SK-N-SH (cell line): ENCODE data around the gene POLR1A.

Experiments
- CHD2 ChIP-seq: fragments of 150-350 bp; IDR thresholded peaks from 2 replicates; pipeline ENCODE4 v1.6.1; 2018; ENCODE audit warnings: low read length; ENCODE audit not compliant: partially characterized antibody
- FOXJ3 ChIP-seq: sonication (generic); formaldehyde crosslinking; IDR thresholded peaks from 2 replicates; pipeline ENCODE4 v1.5.1; 2020; ENCODE audit warnings: mild to moderate bottlenecking, missing genetic modification reagents
- RAD21 ChIP-seq: IDR thresholded peaks from 2 replicates; pipeline ENCODE4 v1.6.1; 2012; ENCODE audit warnings: mild to moderate bottlenecking, low read length
- SIN3A ChIP-seq: IDR thresholded peaks from 2 replicates; pipeline ENCODE4 v1.6.1; 2012; ENCODE audit warnings: low read depth, mild to moderate bottlenecking, low read length, moderate library complexity, borderline replicate concordance
- TAF1 ChIP-seq: IDR thresholded peaks from 2 replicates; pipeline ENCODE4 v1.6.1; 2012; ENCODE audit warnings: low read depth, mild to moderate bottlenecking, low read length, moderate library complexity, borderline replicate concordance
- TF ChIP-seq, protein P1 (sequence below): fragments of 150-350 bp; IDR thresholded peaks from 2 replicates; pipeline ENCODE4 v1.6.1; 2017; ENCODE audit warnings: antibody characterized with exemption, low read length, low read depth, borderline replicate concordance
- TF ChIP-seq, protein P2 (sequence below): fragments of 200-600 bp; sonication (generic); IDR thresholded peaks from 2 replicates; pipeline ENCODE4 v1.6.1; 2017; ENCODE audit warnings: antibody characterized with exemption, mild to moderate bottlenecking, moderate library complexity
- TF ChIP-seq, protein P3 (sequence below): IDR thresholded peaks from 2 replicates; pipeline ENCODE4 v1.6.1; 2012; ENCODE audit warnings: mild to moderate bottlenecking, low read depth, low read length, moderate library complexity
- TF ChIP-seq, protein P4 (sequence below): IDR thresholded peaks from 2 replicates; pipeline ENCODE4 v1.4.0; 2012; ENCODE audit warnings: low read depth, borderline replicate concordance

DNA sequence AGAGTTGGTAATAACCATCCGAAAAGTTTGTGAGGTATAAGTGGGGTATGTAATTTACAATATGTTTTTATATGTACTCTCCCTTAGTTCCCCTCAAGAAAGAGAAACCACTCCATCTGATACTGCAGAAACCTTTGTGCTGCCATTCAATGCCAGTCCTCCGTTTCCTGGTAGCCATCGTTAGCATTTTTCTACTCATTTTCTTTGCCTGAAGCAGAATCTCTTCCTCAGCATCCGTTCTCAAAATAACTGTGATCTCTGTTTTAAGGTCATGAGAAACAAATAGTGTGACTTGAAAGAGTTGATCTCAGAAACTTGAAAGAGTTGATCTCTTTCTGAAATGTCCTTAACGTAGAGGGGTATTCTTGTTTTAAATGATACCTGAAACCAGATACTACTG is 1.3 kb upstream of the POLR1A start:
- TF ChIP-seq TAF1 = no peak
- TF ChIP-seq, protein P1, sequence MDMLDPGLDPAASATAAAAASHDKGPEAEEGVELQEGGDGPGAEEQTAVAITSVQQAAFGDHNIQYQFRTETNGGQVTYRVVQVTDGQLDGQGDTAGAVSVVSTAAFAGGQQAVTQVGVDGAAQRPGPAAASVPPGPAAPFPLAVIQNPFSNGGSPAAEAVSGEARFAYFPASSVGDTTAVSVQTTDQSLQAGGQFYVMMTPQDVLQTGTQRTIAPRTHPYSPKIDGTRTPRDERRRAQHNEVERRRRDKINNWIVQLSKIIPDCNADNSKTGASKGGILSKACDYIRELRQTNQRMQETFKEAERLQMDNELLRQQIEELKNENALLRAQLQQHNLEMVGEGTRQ = no peak
- no peak for TF ChIP-seq FOXJ3 (CRISPR knock-in tag)
- no peak for TF ChIP-seq CHD2
- TF ChIP-seq RAD21 = no peak
- TF ChIP-seq, protein P2, sequence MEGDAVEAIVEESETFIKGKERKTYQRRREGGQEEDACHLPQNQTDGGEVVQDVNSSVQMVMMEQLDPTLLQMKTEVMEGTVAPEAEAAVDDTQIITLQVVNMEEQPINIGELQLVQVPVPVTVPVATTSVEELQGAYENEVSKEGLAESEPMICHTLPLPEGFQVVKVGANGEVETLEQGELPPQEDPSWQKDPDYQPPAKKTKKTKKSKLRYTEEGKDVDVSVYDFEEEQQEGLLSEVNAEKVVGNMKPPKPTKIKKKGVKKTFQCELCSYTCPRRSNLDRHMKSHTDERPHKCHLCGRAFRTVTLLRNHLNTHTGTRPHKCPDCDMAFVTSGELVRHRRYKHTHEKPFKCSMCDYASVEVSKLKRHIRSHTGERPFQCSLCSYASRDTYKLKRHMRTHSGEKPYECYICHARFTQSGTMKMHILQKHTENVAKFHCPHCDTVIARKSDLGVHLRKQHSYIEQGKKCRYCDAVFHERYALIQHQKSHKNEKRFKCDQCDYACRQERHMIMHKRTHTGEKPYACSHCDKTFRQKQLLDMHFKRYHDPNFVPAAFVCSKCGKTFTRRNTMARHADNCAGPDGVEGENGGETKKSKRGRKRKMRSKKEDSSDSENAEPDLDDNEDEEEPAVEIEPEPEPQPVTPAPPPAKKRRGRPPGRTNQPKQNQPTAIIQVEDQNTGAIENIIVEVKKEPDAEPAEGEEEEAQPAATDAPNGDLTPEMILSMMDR = no peak
- TF ChIP-seq SIN3A = no peak
- TF ChIP-seq, protein P3, sequence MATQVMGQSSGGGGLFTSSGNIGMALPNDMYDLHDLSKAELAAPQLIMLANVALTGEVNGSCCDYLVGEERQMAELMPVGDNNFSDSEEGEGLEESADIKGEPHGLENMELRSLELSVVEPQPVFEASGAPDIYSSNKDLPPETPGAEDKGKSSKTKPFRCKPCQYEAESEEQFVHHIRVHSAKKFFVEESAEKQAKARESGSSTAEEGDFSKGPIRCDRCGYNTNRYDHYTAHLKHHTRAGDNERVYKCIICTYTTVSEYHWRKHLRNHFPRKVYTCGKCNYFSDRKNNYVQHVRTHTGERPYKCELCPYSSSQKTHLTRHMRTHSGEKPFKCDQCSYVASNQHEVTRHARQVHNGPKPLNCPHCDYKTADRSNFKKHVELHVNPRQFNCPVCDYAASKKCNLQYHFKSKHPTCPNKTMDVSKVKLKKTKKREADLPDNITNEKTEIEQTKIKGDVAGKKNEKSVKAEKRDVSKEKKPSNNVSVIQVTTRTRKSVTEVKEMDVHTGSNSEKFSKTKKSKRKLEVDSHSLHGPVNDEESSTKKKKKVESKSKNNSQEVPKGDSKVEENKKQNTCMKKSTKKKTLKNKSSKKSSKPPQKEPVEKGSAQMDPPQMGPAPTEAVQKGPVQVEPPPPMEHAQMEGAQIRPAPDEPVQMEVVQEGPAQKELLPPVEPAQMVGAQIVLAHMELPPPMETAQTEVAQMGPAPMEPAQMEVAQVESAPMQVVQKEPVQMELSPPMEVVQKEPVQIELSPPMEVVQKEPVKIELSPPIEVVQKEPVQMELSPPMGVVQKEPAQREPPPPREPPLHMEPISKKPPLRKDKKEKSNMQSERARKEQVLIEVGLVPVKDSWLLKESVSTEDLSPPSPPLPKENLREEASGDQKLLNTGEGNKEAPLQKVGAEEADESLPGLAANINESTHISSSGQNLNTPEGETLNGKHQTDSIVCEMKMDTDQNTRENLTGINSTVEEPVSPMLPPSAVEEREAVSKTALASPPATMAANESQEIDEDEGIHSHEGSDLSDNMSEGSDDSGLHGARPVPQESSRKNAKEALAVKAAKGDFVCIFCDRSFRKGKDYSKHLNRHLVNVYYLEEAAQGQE = no peak
- TF ChIP-seq, protein P4, sequence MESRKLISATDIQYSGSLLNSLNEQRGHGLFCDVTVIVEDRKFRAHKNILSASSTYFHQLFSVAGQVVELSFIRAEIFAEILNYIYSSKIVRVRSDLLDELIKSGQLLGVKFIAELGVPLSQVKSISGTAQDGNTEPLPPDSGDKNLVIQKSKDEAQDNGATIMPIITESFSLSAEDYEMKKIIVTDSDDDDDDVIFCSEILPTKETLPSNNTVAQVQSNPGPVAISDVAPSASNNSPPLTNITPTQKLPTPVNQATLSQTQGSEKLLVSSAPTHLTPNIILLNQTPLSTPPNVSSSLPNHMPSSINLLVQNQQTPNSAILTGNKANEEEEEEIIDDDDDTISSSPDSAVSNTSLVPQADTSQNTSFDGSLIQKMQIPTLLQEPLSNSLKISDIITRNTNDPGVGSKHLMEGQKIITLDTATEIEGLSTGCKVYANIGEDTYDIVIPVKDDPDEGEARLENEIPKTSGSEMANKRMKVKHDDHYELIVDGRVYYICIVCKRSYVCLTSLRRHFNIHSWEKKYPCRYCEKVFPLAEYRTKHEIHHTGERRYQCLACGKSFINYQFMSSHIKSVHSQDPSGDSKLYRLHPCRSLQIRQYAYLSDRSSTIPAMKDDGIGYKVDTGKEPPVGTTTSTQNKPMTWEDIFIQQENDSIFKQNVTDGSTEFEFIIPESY = no peak
